Breast epithelium (tissue), 3 donors: ENCODE results near the gene SNCAIP.

Experiments
- POLR2A ChIP-seq: fragments of 450-650 bp; IDR thresholded peaks from one replicate; pipeline ENCODE4 v1.6.1; 2016; ENCODE audit warnings: antibody characterized with exemption, mild to moderate bottlenecking, moderate library complexity
- POLR2AphosphoS5 ChIP-seq, 3 donors: sonication (generic); formaldehyde crosslinking; IDR thresholded peaks; one replicate each; pipeline ENCODE4 v1.6.1; 2017; ENCODE audit warnings: antibody characterized with exemption in 3 of 3
- TF ChIP-seq, protein P1 (sequence below), 3 donors: fragments of 450-650 bp; IDR thresholded peaks; one replicate each; pipeline ENCODE4 v1.5.1; 2016 to 2017; ENCODE audit warnings: antibody characterized with exemption in 3 of 3, mild to moderate bottlenecking in 3 of 3, moderate library complexity in 3 of 3

DNA sequence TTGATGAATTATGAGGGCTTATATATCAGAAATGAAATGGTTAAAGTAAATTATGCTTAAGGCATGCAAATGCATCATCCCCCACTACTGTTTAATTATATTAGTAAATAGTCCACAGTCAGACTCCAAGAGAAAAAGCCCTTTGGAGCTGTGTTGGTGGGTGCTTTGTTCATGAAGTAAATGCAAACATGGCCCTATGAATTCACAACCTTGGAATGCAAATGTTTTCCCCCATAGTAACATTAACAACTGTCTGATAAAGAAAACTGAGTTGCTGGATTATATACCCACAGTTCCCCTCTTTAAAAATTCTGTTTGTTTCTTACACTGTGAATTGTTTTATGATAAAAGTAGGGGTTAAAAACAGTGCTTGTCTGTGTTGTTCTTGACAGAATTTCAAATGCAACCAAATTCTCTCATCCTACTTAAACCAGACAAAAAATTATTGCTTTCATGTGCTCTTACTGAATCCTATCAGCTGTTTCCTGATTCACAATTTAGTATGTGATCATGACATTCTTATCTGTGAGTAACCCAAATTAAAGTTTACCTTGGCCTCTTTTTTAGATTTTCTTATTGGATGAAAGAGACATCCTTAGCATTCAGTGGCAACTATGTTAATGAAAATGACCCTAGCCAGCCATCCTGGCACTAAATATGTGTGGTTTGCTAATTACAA is 48.5 kb upstream of the SNCAIP start:
- TF ChIP-seq, protein P1, sequence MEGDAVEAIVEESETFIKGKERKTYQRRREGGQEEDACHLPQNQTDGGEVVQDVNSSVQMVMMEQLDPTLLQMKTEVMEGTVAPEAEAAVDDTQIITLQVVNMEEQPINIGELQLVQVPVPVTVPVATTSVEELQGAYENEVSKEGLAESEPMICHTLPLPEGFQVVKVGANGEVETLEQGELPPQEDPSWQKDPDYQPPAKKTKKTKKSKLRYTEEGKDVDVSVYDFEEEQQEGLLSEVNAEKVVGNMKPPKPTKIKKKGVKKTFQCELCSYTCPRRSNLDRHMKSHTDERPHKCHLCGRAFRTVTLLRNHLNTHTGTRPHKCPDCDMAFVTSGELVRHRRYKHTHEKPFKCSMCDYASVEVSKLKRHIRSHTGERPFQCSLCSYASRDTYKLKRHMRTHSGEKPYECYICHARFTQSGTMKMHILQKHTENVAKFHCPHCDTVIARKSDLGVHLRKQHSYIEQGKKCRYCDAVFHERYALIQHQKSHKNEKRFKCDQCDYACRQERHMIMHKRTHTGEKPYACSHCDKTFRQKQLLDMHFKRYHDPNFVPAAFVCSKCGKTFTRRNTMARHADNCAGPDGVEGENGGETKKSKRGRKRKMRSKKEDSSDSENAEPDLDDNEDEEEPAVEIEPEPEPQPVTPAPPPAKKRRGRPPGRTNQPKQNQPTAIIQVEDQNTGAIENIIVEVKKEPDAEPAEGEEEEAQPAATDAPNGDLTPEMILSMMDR (IDR thresholded peaks at IDR 0.05), result no peak
- no peak for TF ChIP-seq POLR2AphosphoS5 (IDR thresholded peaks at IDR 0.05)
- no peak for TF ChIP-seq POLR2A
